NT2/D1 (cell line): ENCODE data around the gene SCARB1.

Source experiments
- DNase-seq: peaks from one replicate; pipeline ENCODE4 v3.0.0-alpha.2; 2011; ENCODE audit warnings: low read depth, low spot score
- H3K27me3 ChIP-seq: 2 replicates; pipeline ENCODE4 v1.6.0; 2011; ENCODE audit warnings: mild to moderate bottlenecking; ENCODE audit not compliant: insufficient read length, insufficient read depth
- H3K36me3 ChIP-seq: 2 replicates; pipeline ENCODE4 v1.6.1; 2011; ENCODE audit warnings: mild to moderate bottlenecking, low read length, mixed read lengths; ENCODE audit not compliant: insufficient read depth, insufficient read length
- H3K4me1 ChIP-seq: 2 replicates; pipeline ENCODE4 v1.5.1; 2011; ENCODE audit not compliant: insufficient read depth, insufficient read length
- H3K4me3 ChIP-seq: 2 replicates; pipeline ENCODE4 v1.5.1; 2011; ENCODE audit warnings: low read depth; ENCODE audit not compliant: insufficient read length
- H3K9ac ChIP-seq: 2 replicates; pipeline ENCODE4 v1.6.0; 2011; ENCODE audit warnings: low read depth; ENCODE audit not compliant: insufficient read length
- H3K9me3 ChIP-seq: 2 replicates; pipeline ENCODE4 v1.5.1; 2011; ENCODE audit warnings: mild to moderate bottlenecking, low read length; ENCODE audit not compliant: insufficient read depth
- SUZ12 ChIP-seq: IDR thresholded peaks from 2 replicates; pipeline ENCODE4 v1.6.1; 2011; ENCODE audit not compliant: insufficient read length, insufficient read depth; ENCODE audit errors: extremely low read depth
- YY1 ChIP-seq: IDR thresholded peaks from 2 replicates; pipeline ENCODE4 v1.6.1; 2011; ENCODE audit not compliant: insufficient read length, insufficient read depth
- ZNF274 ChIP-seq: IDR thresholded peaks from 2 replicates; pipeline ENCODE4 v1.6.1; 2011; ENCODE audit warnings: mild to moderate bottlenecking, low read depth, low read length

Gene SCARB1

GRCh38 chr12:124861492-124861891 is 2.2 kb downstream of the SCARB1 start:
- H3K4me1 ChIP-seq: peaks cover 11% of the 10 kb centered on the region
- H3K9ac ChIP-seq: no peak overlapping the region
- H3K27me3 ChIP-seq: peaks cover 5% of the 10 kb centered on the region
- DNase-seq: no peak
- no peak for TF ChIP-seq SUZ12
- no peak for TF ChIP-seq ZNF274
- TF ChIP-seq YY1: no peak
- H3K4me3 ChIP-seq: no peak overlapping the region
- peaks cover 34% of the 10 kb centered on the region for H3K36me3 ChIP-seq
- no peaks in the 10 kb centered on the region for H3K9me3 ChIP-seq

- no peak for DNase-seq
- Histone ChIP-seq H3K9me3 (no peaks in the 10 kb centered on the region), H3K9ac (no peak overlapping the region), H3K4me3 (no peak overlapping the region), H3K4me1 (peaks cover 12% of the 10 kb centered on the region), H3K36me3 (peaks cover 53% of the 10 kb centered on the region), H3K27me3 (no peaks in the 10 kb centered on the region)
- TF ChIP-seq ZNF274: no peak
- no peak for TF ChIP-seq YY1
- TF ChIP-seq SUZ12: no peak
Observed at GRCh38 chr12:124857921-124858461, 5.7 kb downstream of the SCARB1 start.

- Histone ChIP-seq H3K9ac (no peak overlapping the region), H3K9me3 (no peaks in the 10 kb centered on the region), H3K36me3 (peaks cover 50% of the 10 kb centered on the region)
Observed at GRCh38 chr12:124856842-124857178, 6.9 kb downstream of the SCARB1 start.

GRCh38 chr12:124856132-124856841 is 7.4 kb downstream of the SCARB1 start:
- H3K27me3 ChIP-seq: no peaks in the 10 kb centered on the region
- H3K9ac ChIP-seq: no peak overlapping the region
- H3K4me3 ChIP-seq: no peak overlapping the region
- no peaks in the 10 kb centered on the region for H3K9me3 ChIP-seq
- H3K4me1 ChIP-seq: peaks cover 7% of the 10 kb centered on the region
- H3K36me3 ChIP-seq: peaks cover 46% of the 10 kb centered on the region
- TF ChIP-seq YY1 (no peak), ZNF274 (no peak), SUZ12 (no peak)
- no peak for DNase-seq

More at GRCh38 chr12:124856842-124857178, 6.9 kb downstream of the SCARB1 start:
- peaks cover 10% of the 10 kb centered on the region for H3K4me1 ChIP-seq
- no peaks in the 10 kb centered on the region for H3K27me3 ChIP-seq
- no peak for TF ChIP-seq YY1
- TF ChIP-seq ZNF274: no peak
- TF ChIP-seq SUZ12: no peak
- DNase-seq: no peak
- no peak overlapping the region for H3K4me3 ChIP-seq

- H3K9ac ChIP-seq: no peak overlapping the region
- H3K4me1 ChIP-seq: peaks cover 7% of the 10 kb centered on the region
- TF ChIP-seq YY1 (no peak), SUZ12 (no peak), ZNF274 (no peak)
- H3K9me3 ChIP-seq: no peaks in the 10 kb centered on the region
- H3K4me3 ChIP-seq: no peak overlapping the region
- no peak for DNase-seq
- H3K36me3 ChIP-seq: peaks cover 52% of the 10 kb centered on the region
- no peaks in the 10 kb centered on the region for H3K27me3 ChIP-seq
Observed at GRCh38 chr12:124855275-124855957, 8.2 kb downstream of the SCARB1 start.

GRCh38 chr12:124854637-124855184 is 9.0 kb downstream of the SCARB1 start:
- no peak for DNase-seq
- no peak for TF ChIP-seq ZNF274
- TF ChIP-seq SUZ12: no peak
- TF ChIP-seq YY1: no peak
- Histone ChIP-seq H3K27me3 (no peaks in the 10 kb centered on the region), H3K4me3 (no peak overlapping the region), H3K36me3 (peaks cover 45% of the 10 kb centered on the region), H3K9me3 (no peaks in the 10 kb centered on the region), H3K9ac (no peak overlapping the region), H3K4me1 (peaks cover 7% of the 10 kb centered on the region)
